Keratinocyte (primary cell): ENCODE results near the gene DNPEP. TPM values are rescaled to one million over a fixed set of nuclear protein-coding genes. Genes with fewer than 3 reads are reported as not detected.

Source experiments
- DNase-seq: peaks from one replicate; pipeline ENCODE4 v3.0.0-alpha.2; 2011; ENCODE audit warnings: low read depth, missing footprints, low spot score
- FAIRE-seq: peaks from 2 replicates; lab custom pipeline; 2011; peaks lifted over from hg19 to GRCh38; lab: Jason Lieb, UNC
- H2AFZ ChIP-seq: 2 replicates; pipeline ENCODE4 v1.6.0; 2012; ENCODE audit warnings: low read length, control low read depth, inconsistent platforms; ENCODE audit not compliant: control insufficient read depth
- H3K27ac ChIP-seq: 2 replicates; pipeline ENCODE4 v1.5.1; 2011; ENCODE audit warnings: low read length; ENCODE audit not compliant: control insufficient read depth, insufficient read depth
- H3K27me3 ChIP-seq: 3 replicates; pipeline ENCODE4 v1.6.0; 2011; ENCODE audit warnings: low read length; ENCODE audit not compliant: control insufficient read depth, insufficient read depth; ENCODE audit errors: extremely low read depth
- H3K36me3 ChIP-seq, 2 experiments: 2 replicates in 1 of 2; 3 replicates in 1 of 2; pipeline ENCODE4 v1.5.1; 2011; ENCODE audit warnings: low read length in 2 of 2, mild to moderate bottlenecking in 1 of 2; ENCODE audit not compliant: control insufficient read depth in 2 of 2, insufficient read depth in 2 of 2; ENCODE audit errors: extremely low read depth in 1 of 2
- H3K4me1 ChIP-seq: 3 replicates; pipeline ENCODE4 v1.5.1; 2011; ENCODE audit warnings: low read length; ENCODE audit not compliant: control insufficient read depth, insufficient read depth; ENCODE audit errors: extremely low read depth
- H3K4me2 ChIP-seq: 3 replicates; pipeline ENCODE4 v1.6.0; 2011; ENCODE audit warnings: low read depth, low read length; ENCODE audit not compliant: control insufficient read depth, insufficient read depth; ENCODE audit errors: extremely low read depth
- H3K4me3 ChIP-seq, 3 experiments: fragments of 200-600 bp in 1 of 3; sonication (generic) in 1 of 3; 2 replicates in 2 of 3; 3 replicates in 1 of 3; pipeline ENCODE4 v1.5.1; 2011 to 2016; ENCODE audit warnings: low read length in 3 of 3, mild to moderate bottlenecking in 3 of 3, control low read depth in 2 of 3, inconsistent platforms in 1 of 3, low read depth in 1 of 3, mixed read lengths in 1 of 3, mixed run types in 1 of 3, moderate library complexity in 1 of 3; ENCODE audit not compliant: control insufficient read depth in 2 of 3, insufficient read depth in 2 of 3; ENCODE audit errors: extremely low read depth in 1 of 3
- H3K79me2 ChIP-seq: 2 replicates; pipeline ENCODE4 v1.6.0; 2012; ENCODE audit warnings: low read length; ENCODE audit not compliant: control insufficient read depth, insufficient read depth
- H3K9ac ChIP-seq: 3 replicates; pipeline ENCODE4 v1.6.0; 2011; ENCODE audit warnings: low read length; ENCODE audit not compliant: control insufficient read depth, insufficient read depth; ENCODE audit errors: extremely low read depth
- H3K9me1 ChIP-seq: 3 replicates; pipeline ENCODE4 v1.6.0; 2011; ENCODE audit warnings: low read length; ENCODE audit not compliant: control insufficient read depth, insufficient read depth; ENCODE audit errors: extremely low read depth
- H3K9me3 ChIP-seq: 2 replicates; pipeline ENCODE4 v1.5.1; 2012; ENCODE audit warnings: low read depth, low read length; ENCODE audit not compliant: control insufficient read depth
- H4K20me1 ChIP-seq: 3 replicates; pipeline ENCODE4 v1.6.0; 2011; ENCODE audit warnings: low read length; ENCODE audit not compliant: control insufficient read depth, insufficient read depth; ENCODE audit errors: extremely low read depth
- EZH2 ChIP-seq: IDR thresholded peaks from one replicate; pipeline ENCODE4 v1.6.1; 2012; ENCODE audit warnings: inconsistent platforms, mild to moderate bottlenecking, low read length, moderate library complexity
- dilution Hi-C: fragments of 300-500 bp; cut with MboI; formaldehyde crosslinking; loops from one replicate; pipeline ENCODE4 v1.7.0; 2020; ENCODE audit warnings: low sequenced_read_pairs; ENCODE audit not compliant: extremely low pct_ligation_motif_present
- polyA plus RNA-seq, 5 experiments: library from polyadenylated mRNA; depleted of rRNA in 3 of 5; stranded (reverse) in 3 of 5; stranded (forward) in 1 of 5; unstranded in 1 of 5; fragments of >200 nt; gene quantifications; 1 replicate in 1 of 5; 2 replicates in 3 of 5; 3 replicates in 1 of 5; pipeline versions ENCODE4 v1.2.1 to v1.2.3, GENCODE V29; 2011 to 2012; ENCODE audit warnings: missing spikeins in 2 of 5, low read depth in 1 of 5, low replicate concordance in 1 of 5
- small RNA-seq, 3 experiments: library from RNA; depleted of rRNA; stranded (forward); fragments of <200 nt; gene quantifications; one replicate each; pipeline ENCODE3, GENCODE V24; 2012; ENCODE audit warnings: low read depth in 3 of 3, low replicate concordance in 1 of 3; ENCODE audit not compliant: insufficient read length in 3 of 3
- TF ChIP-seq, protein P1 (sequence below), 3 experiments: IDR thresholded peaks in 1 of 3; conservative IDR thresholded peaks in 1 of 3; optimal IDR thresholded peaks in 1 of 3; 2 replicates in 2 of 3; 3 replicates in 1 of 3; pipeline versions ENCODE3 to v1.5.1; 2011; ENCODE audit warnings: low read length in 3 of 3, mild to moderate bottlenecking in 3 of 3, moderate library complexity in 2 of 3, control low read depth in 1 of 3, inconsistent platforms in 1 of 3; ENCODE audit not compliant: insufficient read depth in 2 of 3; ENCODE audit errors: extremely low read depth in 1 of 3

DNPEP gene
- polyA plus RNA-seq, 1 donor (not counting 4 experiments of a cell fraction or from before 2014, with no cell fraction given) = 34.1 TPM

- Histone ChIP-seq H3K27ac (no peak overlapping the region), H3K4me2 (no peak overlapping the region), H3K9me3 (no peaks in the 10 kb centered on the region), H3K27me3 (peaks cover 9% of the 10 kb centered on the region), H2AFZ (no peak overlapping the region), H3K4me1 (no peaks in the 10 kb centered on the region), H3K36me3 (no peaks in the 10 kb centered on the region), H3K9me1 (no peaks in the 10 kb centered on the region), H3K79me2 (no peaks in the 10 kb centered on the region), H3K4me3 (no peak overlapping the region), H4K20me1 (no peaks in the 10 kb centered on the region), H3K9ac (no peak overlapping the region)
- DNase-seq = no peak
- TF ChIP-seq, protein P1, sequence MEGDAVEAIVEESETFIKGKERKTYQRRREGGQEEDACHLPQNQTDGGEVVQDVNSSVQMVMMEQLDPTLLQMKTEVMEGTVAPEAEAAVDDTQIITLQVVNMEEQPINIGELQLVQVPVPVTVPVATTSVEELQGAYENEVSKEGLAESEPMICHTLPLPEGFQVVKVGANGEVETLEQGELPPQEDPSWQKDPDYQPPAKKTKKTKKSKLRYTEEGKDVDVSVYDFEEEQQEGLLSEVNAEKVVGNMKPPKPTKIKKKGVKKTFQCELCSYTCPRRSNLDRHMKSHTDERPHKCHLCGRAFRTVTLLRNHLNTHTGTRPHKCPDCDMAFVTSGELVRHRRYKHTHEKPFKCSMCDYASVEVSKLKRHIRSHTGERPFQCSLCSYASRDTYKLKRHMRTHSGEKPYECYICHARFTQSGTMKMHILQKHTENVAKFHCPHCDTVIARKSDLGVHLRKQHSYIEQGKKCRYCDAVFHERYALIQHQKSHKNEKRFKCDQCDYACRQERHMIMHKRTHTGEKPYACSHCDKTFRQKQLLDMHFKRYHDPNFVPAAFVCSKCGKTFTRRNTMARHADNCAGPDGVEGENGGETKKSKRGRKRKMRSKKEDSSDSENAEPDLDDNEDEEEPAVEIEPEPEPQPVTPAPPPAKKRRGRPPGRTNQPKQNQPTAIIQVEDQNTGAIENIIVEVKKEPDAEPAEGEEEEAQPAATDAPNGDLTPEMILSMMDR (optimal IDR thresholded peaks at IDR 0.05 in 1 of 3, IDR thresholded peaks at IDR 0.05 in 1 of 3, conservative IDR thresholded peaks at IDR 0.05 in 1 of 3; ENCODE audit: extremely low read depth in 1 of 3, insufficient read depth in 2 of 3, low read length in 3 of 3) = no peak
- TF ChIP-seq EZH2 = no peak
- FAIRE-seq = no peak
- dilution Hi-C loops = no loop called here
Measured at GRCh38 chr2:219325136-219325535, 62.6 kb downstream of the DNPEP start.

DNA sequence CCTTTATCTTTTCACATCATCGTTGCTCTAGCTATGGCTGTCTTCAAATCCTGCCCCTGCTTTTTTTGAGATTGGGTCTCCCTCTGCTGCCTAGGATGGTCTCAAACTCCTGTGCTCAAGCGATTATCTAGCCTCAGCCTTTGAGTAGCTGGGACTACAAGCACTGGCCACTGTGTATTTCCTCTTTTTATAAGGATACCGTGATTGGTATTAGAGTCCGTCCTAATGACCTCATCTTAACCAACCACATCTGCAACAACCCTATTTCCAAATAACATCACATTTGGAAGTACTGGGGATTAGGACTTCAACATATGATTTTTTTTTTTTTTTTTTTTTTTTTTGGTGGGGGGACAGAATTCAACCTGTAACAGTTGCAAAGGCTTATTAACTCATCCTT lies 64.3 kb downstream of the DNPEP start:
- H3K9ac ChIP-seq = no peak overlapping the region
- H2AFZ ChIP-seq = no peak overlapping the region
- H3K9me1 ChIP-seq = no peaks in the 10 kb centered on the region
- H3K4me1 ChIP-seq = no peaks in the 10 kb centered on the region
- TF ChIP-seq EZH2 = no peak
- TF ChIP-seq, protein P1 (optimal IDR thresholded peaks at IDR 0.05 in 1 of 3, IDR thresholded peaks at IDR 0.05 in 1 of 3, conservative IDR thresholded peaks at IDR 0.05 in 1 of 3; ENCODE audit: extremely low read depth in 1 of 3, insufficient read depth in 2 of 3, low read length in 3 of 3) = no peak
- H3K4me2 ChIP-seq = no peak overlapping the region
- no peak for DNase-seq
- no peaks in the 10 kb centered on the region for H3K9me3 ChIP-seq
- H4K20me1 ChIP-seq = no peaks in the 10 kb centered on the region
- H3K4me3 ChIP-seq = no peak overlapping the region
- dilution Hi-C loops = no loop called here
- H3K27ac ChIP-seq = no peak overlapping the region
- peaks cover 9% of the 10 kb centered on the region for H3K27me3 ChIP-seq
- H3K36me3 ChIP-seq = no peaks in the 10 kb centered on the region
- no peak for FAIRE-seq
- H3K79me2 ChIP-seq = no peaks in the 10 kb centered on the region

Small RNA genes within 50 kb of the gene (small RNA-seq; reads per million reads assigned to genes)
- 0 reads per million in 3 experiments for gene AC053503.3

Other genes with a start within 250 kb of the DNPEP start
- 11.0 to 16.0 TPM (median 13.1 TPM) in 3 replicates for gene NHEJ1, start 227.1 kb downstream of the DNPEP start, polyA plus RNA-seq
- gene SLC23A3, start 217.9 kb downstream of the DNPEP start, polyA plus RNA-seq = 0.48 to 2.4 TPM (median 1.4 TPM) in 3 replicates
- gene CNPPD1, start 211.0 kb downstream of the DNPEP start, polyA plus RNA-seq = 26.1 to 32.2 TPM (median 29.1 TPM) in 3 replicates
- 45.8 to 54.9 TPM (median 51.3 TPM) in 3 replicates for gene RETREG2, start 209.6 kb downstream of the DNPEP start, polyA plus RNA-seq
- 23.2 to 37.7 TPM (median 25.1 TPM) in 3 replicates for gene ZFAND2B, start 181.1 kb downstream of the DNPEP start, polyA plus RNA-seq
- 6.1 to 11.0 TPM (median 10.5 TPM) in 3 replicates for gene ABCB6, start 169.0 kb downstream of the DNPEP start, polyA plus RNA-seq
- 54.2 to 60.6 TPM (median 58.8 TPM) in 3 replicates for gene ATG9A, start 158.3 kb downstream of the DNPEP start, polyA plus RNA-seq
- 20.9 to 41.0 TPM (median 35.1 TPM) in 3 replicates for gene ANKZF1, start 158.1 kb downstream of the DNPEP start, polyA plus RNA-seq
- 4.3 to 6.9 TPM (median 5.2 TPM) in 3 replicates for gene GLB1L, start 142.5 kb downstream of the DNPEP start, polyA plus RNA-seq
- 35.8 to 44.7 TPM (median 40.2 TPM) in 3 replicates for gene STK16, start 142.4 kb downstream of the DNPEP start, polyA plus RNA-seq
- 0.08 TPM in 1 of 3 replicates, not detected in the others for gene TUBA4B, start 134.7 kb downstream of the DNPEP start, polyA plus RNA-seq
- 524 to 819 TPM (median 569 TPM) in 3 replicates for gene TUBA4A, start 134.0 kb downstream of the DNPEP start, polyA plus RNA-seq
- gene DNAJB2, start 108.5 kb downstream of the DNPEP start, polyA plus RNA-seq = 35.4 to 75.5 TPM (median 51.7 TPM) in 3 replicates
- gene PTPRN, start 78.5 kb downstream of the DNPEP start, polyA plus RNA-seq = not detected in 3 replicates
- not detected in 3 replicates for gene RESP18, start 55.2 kb downstream of the DNPEP start, polyA plus RNA-seq
- not detected in 3 replicates for gene DES, start 30.5 kb upstream of the DNPEP start, polyA plus RNA-seq
- gene SPEG, start 46.9 kb upstream of the DNPEP start, polyA plus RNA-seq = 18.8 to 36.1 TPM (median 19.0 TPM) in 3 replicates
- 50.6 to 63.4 TPM (median 57.6 TPM) in 3 replicates for gene GMPPA, start 111.0 kb upstream of the DNPEP start, polyA plus RNA-seq
- not detected in 3 replicates for gene ASIC4, start 126.6 kb upstream of the DNPEP start, polyA plus RNA-seq
- gene CHPF, start 155.9 kb upstream of the DNPEP start, polyA plus RNA-seq = 24.4 to 63.7 TPM (median 50.9 TPM) in 3 replicates
- gene TMEM198, start 156.1 kb upstream of the DNPEP start, polyA plus RNA-seq = 0.81 to 1.5 TPM (median 0.82 TPM) in 3 replicates
- gene OBSL1, start 183.6 kb upstream of the DNPEP start, polyA plus RNA-seq = 9.3 to 14.8 TPM (median 12.7 TPM) in 3 replicates
- gene INHA, start 184.4 kb upstream of the DNPEP start, polyA plus RNA-seq = 0.18 to 0.79 TPM (median 0.20 TPM) in 3 replicates
- 10.0 to 13.5 TPM (median 13.4 TPM) in 3 replicates for gene STK11IP, start 209.9 kb upstream of the DNPEP start, polyA plus RNA-seq
- 6.2 to 11.4 TPM (median 9.6 TPM) in 3 replicates for gene SLC4A3, start 239.7 kb upstream of the DNPEP start, polyA plus RNA-seq